Gastroesophageal sphincter (tissue), 4 donors: Measurements from ENCODE around the gene DNAAF1. TPM values are rescaled to one million over a fixed set of nuclear protein-coding genes. Genes with fewer than 3 reads are reported as not detected.
"Not testable (repeated sequence)": the region's sequence is repeated elsewhere in the genome, so short reads cannot be mapped to it uniquely, and the experiment has no call there.

Experiments
- ATAC-seq: fragments of 150-250 bp; one replicate; pipeline ENCODE4 v1.9.1; 2016; ENCODE audit warnings: mild to moderate bottlenecking, moderate library complexity
- H3K27ac ChIP-seq, 4 donors: fragments of 200-600 bp; sonication (generic) in 3 of 4; 1 replicate in 3 of 4; 2 replicates in 1 of 4; pipeline ENCODE4 v1.5.1; 2016 to 2019
- H3K27me3 ChIP-seq: fragments of 200-600 bp; sonication (generic); one replicate; pipeline ENCODE4 v1.5.1; 2019
- H3K36me3 ChIP-seq, 2 donors: fragments of 200-600 bp; sonication (generic); one replicate each; pipeline ENCODE4 v1.5.1; 2019; ENCODE audit warnings: control low read depth in 1 of 2
- H3K4me1 ChIP-seq, 3 donors: fragments of 200-600 bp; sonication (generic); 1 replicate in 2 of 3; 2 replicates in 1 of 3; pipeline ENCODE4 v1.5.1; 2016 to 2019; ENCODE audit warnings: control low read depth in 2 of 3
- H3K4me3 ChIP-seq, 2 donors: fragments of 200-600 bp; sonication (generic); one replicate each; pipeline ENCODE4 v1.5.1; 2019; ENCODE audit warnings: mild to moderate bottlenecking in 1 of 2, moderate library complexity in 1 of 2
- H3K9me3 ChIP-seq, 3 donors: fragments of 200-600 bp; sonication (generic); one replicate each; pipeline ENCODE4 v1.5.1; 2017 to 2019; ENCODE audit warnings: control low read depth in 2 of 3
- CTCF ChIP-seq, 4 experiments: fragments of 200-600 bp in 2 of 4; fragments of 450-650 bp in 2 of 4; sonication (generic) in 1 of 4; IDR thresholded peaks; one replicate each; pipeline ENCODE4 v1.5.1; 2017 to 2019; ENCODE audit warnings: antibody characterized with exemption in 4 of 4, mild to moderate bottlenecking in 2 of 4, moderate library complexity in 2 of 4
- EP300 ChIP-seq: sonication (generic); formaldehyde crosslinking; IDR thresholded peaks from one replicate; pipeline ENCODE4 v1.6.1; 2017; ENCODE audit warnings: antibody characterized with exemption, mild to moderate bottlenecking
- POLR2A ChIP-seq, 2 donors: fragments of 450-650 bp; IDR thresholded peaks; one replicate each; pipeline ENCODE4 v1.6.1; 2017; ENCODE audit warnings: antibody characterized with exemption in 2 of 2, mild to moderate bottlenecking in 2 of 2, moderate library complexity in 1 of 2
- POLR2AphosphoS5 ChIP-seq: sonication (generic); formaldehyde crosslinking; IDR thresholded peaks from one replicate; pipeline ENCODE4 v1.6.1; 2017; ENCODE audit warnings: antibody characterized with exemption
- WGBS, 2 donors: methylation state at CpG; one replicate each; pipeline ENCODE4 v1.1.5; 2018; ENCODE audit warnings: low coverage in 1 of 2; 5-methylcytosine and 5-hydroxymethylcytosine counted together
- total RNA-seq, 4 donors: library from RNA; depleted of rRNA; stranded (reverse); fragments of >200 nt; gene quantifications; one replicate each; pipeline ENCODE4 v1.1.0, GENCODE V29; 2016

DNAAF1 gene
- total RNA-seq, 4 donors from 2014 or later: 0.27 TPM; not detected in 3

- Histone ChIP-seq H3K4me3 (no peak overlapping the region), H3K27ac (no peak overlapping the region), H3K36me3 (no peaks in the 10 kb centered on the region), H3K9me3 (no peaks in the 10 kb centered on the region), H3K4me1 (no peaks in the 10 kb centered on the region), H3K27me3 (peaks cover 36% of the 10 kb centered on the region)
- TF ChIP-seq EP300 (no peak), POLR2AphosphoS5 (no peak), POLR2A (IDR thresholded peaks at IDR 0.05) (no peak), CTCF (IDR thresholded peaks at IDR 0.05) (no peak)
- ATAC-seq: no peak
- WGBS, 2 donors: 69 to 71% methylated on average over 3 to 9 of the region's 10 CpGs
These were observed 53.3 kb downstream of the DNAAF1 start for GRCh38 chr16:84198401-84198800.

DNA sequence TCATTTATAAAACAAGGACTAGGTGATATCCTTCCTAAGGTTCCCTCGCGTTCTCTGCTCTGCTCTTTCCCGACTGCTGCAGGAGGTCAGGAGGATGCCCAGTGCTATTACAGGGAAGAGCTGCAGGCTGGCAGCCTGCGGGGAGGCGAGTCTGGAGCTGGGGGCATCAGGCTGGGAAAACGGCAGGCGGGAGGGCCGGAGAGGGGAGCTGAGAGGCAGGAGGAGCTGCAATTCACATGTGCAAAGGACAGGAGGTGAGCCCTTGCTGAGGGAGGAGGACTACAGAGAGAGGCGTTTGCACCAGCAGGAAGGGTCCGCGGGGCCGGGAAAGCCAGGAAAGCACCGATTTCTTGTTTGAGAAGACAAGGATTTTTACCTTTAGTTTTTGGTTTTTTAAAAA, 54.0 kb downstream of the DNAAF1 start:
- TF ChIP-seq EP300 (no peak), CTCF (IDR thresholded peaks at IDR 0.05) (no peak), POLR2AphosphoS5 (no peak), POLR2A (IDR thresholded peaks at IDR 0.05) (no peak)
- ATAC-seq: no peak
- WGBS, 2 donors: 47 to 49% methylated on average over 6 to 10 of the region's 13 CpGs

GRCh38 chr16:84199861-84200260, 54.8 kb downstream of the DNAAF1 start:
- peak overlapping the region in 2 of 4 donors; percentile 31 for H3K27ac ChIP-seq
- no peaks in the 10 kb centered on the region for H3K9me3 ChIP-seq
- H3K4me3 ChIP-seq: no peak overlapping the region
- H3K27me3 ChIP-seq: peaks cover 35% of the 10 kb centered on the region
- no peaks in the 10 kb centered on the region for H3K4me1 ChIP-seq
- no peaks in the 10 kb centered on the region for H3K36me3 ChIP-seq
- TF ChIP-seq POLR2A (IDR thresholded peaks at IDR 0.05) (no peak), EP300 (no peak), CTCF (IDR thresholded peaks at IDR 0.05) (no peak), POLR2AphosphoS5 (peak; percentile 27)
- 49 to 50% methylated on average over 1 to 5 of the region's 10 CpGs for WGBS, 2 donors
- peak; percentile 83 for ATAC-seq

More for the DNA sequence above, 54.0 kb downstream of the DNAAF1 start:
- no peaks in the 10 kb centered on the region for H3K9me3 ChIP-seq
- no peak overlapping the region for H3K4me3 ChIP-seq
- peaks cover 38% of the 10 kb centered on the region for H3K27me3 ChIP-seq
- no peak overlapping the region for H3K27ac ChIP-seq
- no peaks in the 10 kb centered on the region for H3K4me1 ChIP-seq
- H3K36me3 ChIP-seq: no peaks in the 10 kb centered on the region

DNA sequence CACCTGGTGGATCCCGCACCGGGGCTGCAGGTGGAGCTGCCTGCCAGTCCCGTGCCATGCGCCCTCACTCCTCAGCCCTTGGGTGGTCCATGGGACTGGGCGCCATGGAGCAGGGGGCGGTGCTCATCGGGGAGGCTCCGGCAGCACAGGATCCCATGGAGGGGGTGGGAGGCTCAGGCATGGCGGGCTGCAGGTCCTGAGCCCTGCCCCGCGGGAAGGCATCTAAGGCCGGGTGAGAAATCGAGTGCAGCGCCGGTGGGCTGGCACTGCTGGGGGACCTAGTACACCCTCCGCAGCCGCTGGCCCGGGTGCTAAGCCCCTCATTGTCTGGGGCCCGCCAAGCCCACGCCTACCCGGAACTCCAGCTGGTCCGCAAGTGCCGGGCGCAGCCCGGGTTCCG, 59.4 kb downstream of the DNAAF1 start:
- not testable (repeated sequence) for ATAC-seq, H3K27me3 ChIP-seq, H3K9me3 ChIP-seq, H3K27ac ChIP-seq, H3K4me1 ChIP-seq, H3K4me3 ChIP-seq, H3K36me3 ChIP-seq
- 80% methylated on average over 1 of the region's 26 CpGs; no CpG with 5 or more reads in 1 of the 2 donors for WGBS, 2 donors

- H3K4me1 ChIP-seq, ATAC-seq, H3K27ac ChIP-seq, H3K36me3 ChIP-seq, H3K27me3 ChIP-seq, H3K9me3 ChIP-seq, H3K4me3 ChIP-seq: not testable (repeated sequence)
- WGBS, 2 donors: 84 to 91% methylated on average over 3 to 5 of the region's 6 CpGs
These were observed 60.0 kb downstream of the DNAAF1 start for GRCh38 chr16:84205123-84205522.

GRCh38 chr16:84205976-84206691, 61.0 kb downstream of the DNAAF1 start:
- Histone ChIP-seq H3K4me1 (no peaks in the 10 kb centered on the region), H3K4me3 (no peak overlapping the region), H3K36me3 (no peaks in the 10 kb centered on the region), H3K27me3 (peaks cover 7% of the 10 kb centered on the region), H3K9me3 (no peaks in the 10 kb centered on the region), H3K27ac (no peak overlapping the region)
- TF ChIP-seq EP300: no peak
- TF ChIP-seq POLR2A (IDR thresholded peaks at IDR 0.05): no peak
- TF ChIP-seq CTCF (IDR thresholded peaks at IDR 0.05): no peak
- TF ChIP-seq POLR2AphosphoS5: no peak
- 80 to 88% methylated on average over 1 to 10 of the region's 18 CpGs for WGBS, 2 donors
- no peak for ATAC-seq
